Left lung (tissue), 10 donors: Measurements from ENCODE around the gene HERPUD1. TPM values are rescaled to one million over a fixed set of nuclear protein-coding genes. Genes with fewer than 3 reads are reported as not detected.

Experiments used
- ATAC-seq: fragments of 200-7000 bp; cut with Tn5 transposase; one replicate; pipeline ENCODE4 v1.9.1; 2020; ENCODE audit warnings: moderate library complexity
- DNase-seq, 4 donors: peaks; one replicate each; pipeline ENCODE4 v3.0.0-alpha.2; 2013 to 2020
- H3K27ac ChIP-seq, 2 donors: fragments of 200-600 bp; sonication (generic) in 1 of 2; one replicate each; pipeline versions ENCODE4 v1.5.0 to v1.8.0; 2020 to 2021
- H3K27me3 ChIP-seq, 2 donors: fragments of 200-600 bp; sonication (generic) in 1 of 2; one replicate each; pipeline versions ENCODE4 v1.5.0 to v1.8.0; 2020 to 2021
- H3K36me3 ChIP-seq, 2 donors: fragments of 200-600 bp; sonication (generic) in 1 of 2; one replicate each; pipeline versions ENCODE4 v1.5.0 to v1.8.0; 2020 to 2021
- H3K4me1 ChIP-seq, 2 donors: fragments of 200-600 bp; one replicate each; pipeline ENCODE4 v1.8.0; 2021
- H3K4me3 ChIP-seq, 2 donors: fragments of 200-600 bp; sonication (generic) in 1 of 2; one replicate each; pipeline versions ENCODE4 v1.5.0 to v1.8.0; 2020 to 2021; ENCODE audit warnings: mild to moderate bottlenecking in 1 of 2
- H3K9me3 ChIP-seq, 2 donors: fragments of 200-600 bp; sonication (generic) in 1 of 2; one replicate each; pipeline versions ENCODE4 v1.5.0 to v1.8.0; 2020 to 2021
- CTCF ChIP-seq, 2 donors: fragments of 200-600 bp; sonication (generic) in 1 of 2; IDR thresholded peaks; one replicate each; pipeline versions ENCODE4 v1.5.0 to v1.8.0; 2021; ENCODE audit warnings: antibody characterized with exemption in 2 of 2
- intact Hi-C, 2 donors: fragments of 100-400 bp; cut with DNase I; formaldehyde crosslinking; loops; one replicate each; pipeline versions ENCODE4 v1.11.2 to v1.14.2; 2022
- polyA plus RNA-seq, 6 donors: library from polyadenylated mRNA; unstranded; fragments of 120-200 nt; gene quantifications; one replicate each; pipeline ENCODE4 v1.2.1, GENCODE V29; 2013; ENCODE audit not compliant: insufficient read length in 6 of 6
- total RNA-seq, 2 donors: library from RNA; stranded (reverse); fragmentation: NEBNext Ultra II Directional; extraction: Animal tissue kit (Norgen Biotek cat#: 25700); gene quantifications; one replicate each; pipeline ENCODE4 v1.2.1, GENCODE V29; 2021
- donor health status: DM: no; HTN: yes; CAD: no.
- donor health status: DM: no; HTN: no; CAD: no.

Gene HERPUD1
- total and polyA plus RNA-seq, 8 donors: 99.6 to 155 (median 115) TPM

DNA sequence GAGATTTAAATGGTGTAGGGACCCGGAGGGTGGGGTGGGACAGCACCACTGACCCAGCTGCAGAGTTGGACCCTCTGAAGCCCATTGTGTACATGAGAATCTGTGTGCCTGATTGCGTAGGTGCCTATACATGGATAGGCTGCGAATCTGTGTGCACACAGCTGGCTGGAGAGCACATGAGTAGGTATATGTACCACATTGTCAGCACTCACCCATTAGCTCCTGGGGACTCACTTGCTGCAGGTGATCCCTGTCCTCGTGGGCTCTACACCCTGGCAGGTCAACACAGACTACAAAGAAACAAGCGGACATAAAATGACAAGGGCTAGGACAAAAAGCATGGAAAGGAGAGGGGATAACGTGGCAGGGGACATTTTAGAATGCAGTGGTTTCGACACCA is 18.5 kb downstream of the HERPUD1 start:
- no peak for TF ChIP-seq CTCF (IDR thresholded peaks at IDR 0.05)
- Histone ChIP-seq H3K27me3 (no peaks in the 10 kb centered on the region), H3K27ac (no peak overlapping the region), H3K36me3 (peaks cover 0 to 34% of the 10 kb centered on the region in 2 donors), H3K9me3 (no peaks in the 10 kb centered on the region), H3K4me1 (peaks cover 0 to 13% of the 10 kb centered on the region in 2 donors), H3K4me3 (no peak overlapping the region)
- intact Hi-C loops: no loop called here
- no peak for ATAC-seq
- no peak for DNase-seq

GRCh38 chr16:56950881-56951771 is 19.2 kb downstream of the HERPUD1 start:
- intact Hi-C loops: no loop called here
- Histone ChIP-seq H3K9me3 (no peaks in the 10 kb centered on the region), H3K4me3 (no peak overlapping the region), H3K27ac (no peak overlapping the region), H3K36me3 (peaks cover 0 to 27% of the 10 kb centered on the region in 2 donors), H3K4me1 (peaks cover 0 to 13% of the 10 kb centered on the region in 2 donors), H3K27me3 (no peaks in the 10 kb centered on the region)
- DNase-seq: peak in 2 of 4 donors; percentile 37 to 52
- ATAC-seq: peak; percentile 83
- TF ChIP-seq CTCF (IDR thresholded peaks at IDR 0.05): peak; percentile 42 to 52

DNA sequence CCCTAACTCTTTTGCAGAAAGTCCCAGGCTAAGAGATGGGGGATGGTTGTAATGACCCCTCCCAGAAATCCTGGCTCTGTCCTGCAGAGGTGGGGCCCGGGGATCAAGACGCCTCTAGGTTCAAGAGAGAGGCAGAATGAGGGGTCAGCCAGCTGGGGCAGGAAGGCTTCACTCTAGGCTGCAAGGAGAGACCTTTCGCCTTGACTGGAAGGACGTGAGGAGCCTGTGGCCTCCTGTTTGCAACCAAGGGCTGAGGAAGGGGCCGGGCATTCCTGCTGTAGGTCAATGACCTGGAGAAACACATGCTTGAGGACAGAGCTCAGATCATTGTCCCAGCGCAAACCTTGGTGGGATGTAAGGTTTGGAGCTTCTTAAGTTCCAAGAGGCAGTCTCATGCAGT is 21.1 kb downstream of the HERPUD1 start:
- TF ChIP-seq CTCF (IDR thresholded peaks at IDR 0.05): no peak

DNA sequence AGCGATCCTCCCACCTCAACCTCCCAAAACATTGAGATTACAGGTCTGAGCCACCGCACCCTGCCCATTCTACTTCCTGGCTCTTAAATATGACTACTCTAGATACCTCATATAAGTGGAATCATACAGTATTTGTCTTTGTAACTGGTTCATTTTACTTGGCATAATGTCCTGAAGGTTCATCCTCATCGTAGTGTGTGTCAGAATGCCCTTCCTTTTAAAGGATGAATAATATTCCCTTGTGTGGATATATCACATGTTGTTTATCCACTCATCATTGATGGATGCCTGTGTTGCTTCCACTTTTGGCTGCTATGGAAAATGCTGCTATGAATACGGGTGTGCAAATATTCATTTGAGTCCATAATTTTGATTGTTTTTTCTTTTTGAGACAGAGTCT is 24.1 kb downstream of the HERPUD1 start:
- TF ChIP-seq CTCF (IDR thresholded peaks at IDR 0.05): no peak
- Histone ChIP-seq H3K4me1 (peaks cover 0 to 15% of the 10 kb centered on the region in 2 donors), H3K27me3 (no peaks in the 10 kb centered on the region), H3K27ac (no peak overlapping the region), H3K9me3 (no peaks in the 10 kb centered on the region), H3K36me3 (no peaks in the 10 kb centered on the region), H3K4me3 (no peak overlapping the region)
- intact Hi-C loops: no loop called here
- DNase-seq (no peak), ATAC-seq (no peak)

More for the DNA sequence above, 21.1 kb downstream of the HERPUD1 start:
- Histone ChIP-seq H3K9me3 (no peaks in the 10 kb centered on the region), H3K4me1 (peaks cover 0 to 13% of the 10 kb centered on the region in 2 donors), H3K4me3 (no peak overlapping the region), H3K27ac (no peak overlapping the region), H3K36me3 (peaks cover 0 to 9% of the 10 kb centered on the region in 2 donors), H3K27me3 (no peaks in the 10 kb centered on the region)
- intact Hi-C loops: no loop called here
- DNase-seq (no peak), ATAC-seq (no peak)

DNA sequence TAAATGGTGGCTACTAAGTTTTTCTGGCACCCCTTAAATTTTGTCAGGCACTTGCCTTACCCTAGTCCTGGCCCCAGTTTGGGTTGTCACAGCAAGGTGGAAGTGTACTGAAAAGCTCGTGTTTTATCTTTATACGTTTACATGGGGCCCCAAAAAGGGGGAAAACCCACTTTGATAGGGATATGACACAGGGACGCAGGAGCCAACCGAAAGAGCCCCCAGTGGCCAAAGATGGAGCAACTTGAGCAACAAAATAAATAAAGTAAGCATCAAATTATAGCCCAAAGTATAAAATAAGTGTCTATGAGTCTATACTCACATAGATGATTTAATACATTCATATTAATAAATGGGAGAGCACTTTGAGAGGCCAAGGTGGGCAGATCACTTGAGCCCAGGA is 24.8 kb downstream of the HERPUD1 start:
- Histone ChIP-seq H3K36me3 (no peaks in the 10 kb centered on the region), H3K9me3 (no peaks in the 10 kb centered on the region), H3K27ac (no peak overlapping the region), H3K4me3 (no peak overlapping the region), H3K4me1 (peaks cover 0 to 18% of the 10 kb centered on the region in 2 donors), H3K27me3 (no peaks in the 10 kb centered on the region)
- ATAC-seq (no peak), DNase-seq (no peak)
- intact Hi-C loops: no loop called here
- TF ChIP-seq CTCF (IDR thresholded peaks at IDR 0.05): no peak
